ENCODE data around the gene SLC2A5.

Gene SLC2A5

DNA sequence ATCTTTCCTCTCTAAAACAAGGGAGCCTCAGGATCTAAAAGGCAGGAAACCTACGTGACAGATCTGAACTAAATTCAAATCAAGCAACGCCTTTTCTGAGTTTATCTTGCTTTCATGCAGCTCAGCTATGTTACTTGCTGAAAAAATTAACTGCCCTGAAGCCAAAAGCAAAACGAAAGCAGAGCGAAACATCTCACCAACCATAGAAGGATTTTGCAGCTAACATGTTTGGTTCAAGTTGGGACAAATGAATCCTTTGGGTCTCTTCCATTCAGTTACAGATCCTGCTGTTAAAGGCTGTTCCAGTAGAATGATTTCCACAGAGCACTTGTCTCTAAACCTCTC lies 482 bp downstream of the SLC2A5 start:
- H3K27me3 ChIP-seq (ENCODE audit: control insufficient read depth, low read length), result no peaks in the 10 kb centered on the region
- TF ChIP-seq EZH2phosphoT487 (IDR thresholded peaks at IDR 0.05; ENCODE audit: borderline replicate concordance, low read length), result no peak
- TF ChIP-seq, protein P1, sequence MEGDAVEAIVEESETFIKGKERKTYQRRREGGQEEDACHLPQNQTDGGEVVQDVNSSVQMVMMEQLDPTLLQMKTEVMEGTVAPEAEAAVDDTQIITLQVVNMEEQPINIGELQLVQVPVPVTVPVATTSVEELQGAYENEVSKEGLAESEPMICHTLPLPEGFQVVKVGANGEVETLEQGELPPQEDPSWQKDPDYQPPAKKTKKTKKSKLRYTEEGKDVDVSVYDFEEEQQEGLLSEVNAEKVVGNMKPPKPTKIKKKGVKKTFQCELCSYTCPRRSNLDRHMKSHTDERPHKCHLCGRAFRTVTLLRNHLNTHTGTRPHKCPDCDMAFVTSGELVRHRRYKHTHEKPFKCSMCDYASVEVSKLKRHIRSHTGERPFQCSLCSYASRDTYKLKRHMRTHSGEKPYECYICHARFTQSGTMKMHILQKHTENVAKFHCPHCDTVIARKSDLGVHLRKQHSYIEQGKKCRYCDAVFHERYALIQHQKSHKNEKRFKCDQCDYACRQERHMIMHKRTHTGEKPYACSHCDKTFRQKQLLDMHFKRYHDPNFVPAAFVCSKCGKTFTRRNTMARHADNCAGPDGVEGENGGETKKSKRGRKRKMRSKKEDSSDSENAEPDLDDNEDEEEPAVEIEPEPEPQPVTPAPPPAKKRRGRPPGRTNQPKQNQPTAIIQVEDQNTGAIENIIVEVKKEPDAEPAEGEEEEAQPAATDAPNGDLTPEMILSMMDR (IDR thresholded peaks at IDR 0.05; ENCODE audit: low read depth, low read length, poor library complexity, severe bottlenecking), result no peak
- H3K9me3 ChIP-seq (ENCODE audit: control insufficient read depth, insufficient read depth, low read length), result no peaks in the 10 kb centered on the region
- H3K36me3 ChIP-seq (ENCODE audit: control insufficient read depth, low read length), result peaks cover 55% of the 10 kb centered on the region
- no peaks in the 10 kb centered on the region for H4K20me1 ChIP-seq (ENCODE audit: control insufficient read depth, insufficient read depth, low read depth, low read length)
- peaks cover 80% of the 10 kb centered on the region for H3K4me1 ChIP-seq (ENCODE audit: control insufficient read depth, low read length)
- H3F3A ChIP-seq (ENCODE audit: control insufficient read depth, insufficient read depth), result peaks cover 38% of the 10 kb centered on the region
- H3K79me2 ChIP-seq (ENCODE audit: control insufficient read depth, low read length), result peaks cover 75% of the 10 kb centered on the region
- H3K27ac ChIP-seq (ENCODE audit: low read depth, low read length), result peak overlapping the region; percentile 97
- H3K9me2 ChIP-seq (replicated peaks; ENCODE audit: control insufficient read depth, low read length), result no peaks in the 10 kb centered on the region
- peak overlapping the region; percentile 91 for H3K4me2 ChIP-seq (ENCODE audit: low read length)
- H3K4me3 ChIP-seq (ENCODE audit: low read length), result peak overlapping the region; percentile 94

DNA sequence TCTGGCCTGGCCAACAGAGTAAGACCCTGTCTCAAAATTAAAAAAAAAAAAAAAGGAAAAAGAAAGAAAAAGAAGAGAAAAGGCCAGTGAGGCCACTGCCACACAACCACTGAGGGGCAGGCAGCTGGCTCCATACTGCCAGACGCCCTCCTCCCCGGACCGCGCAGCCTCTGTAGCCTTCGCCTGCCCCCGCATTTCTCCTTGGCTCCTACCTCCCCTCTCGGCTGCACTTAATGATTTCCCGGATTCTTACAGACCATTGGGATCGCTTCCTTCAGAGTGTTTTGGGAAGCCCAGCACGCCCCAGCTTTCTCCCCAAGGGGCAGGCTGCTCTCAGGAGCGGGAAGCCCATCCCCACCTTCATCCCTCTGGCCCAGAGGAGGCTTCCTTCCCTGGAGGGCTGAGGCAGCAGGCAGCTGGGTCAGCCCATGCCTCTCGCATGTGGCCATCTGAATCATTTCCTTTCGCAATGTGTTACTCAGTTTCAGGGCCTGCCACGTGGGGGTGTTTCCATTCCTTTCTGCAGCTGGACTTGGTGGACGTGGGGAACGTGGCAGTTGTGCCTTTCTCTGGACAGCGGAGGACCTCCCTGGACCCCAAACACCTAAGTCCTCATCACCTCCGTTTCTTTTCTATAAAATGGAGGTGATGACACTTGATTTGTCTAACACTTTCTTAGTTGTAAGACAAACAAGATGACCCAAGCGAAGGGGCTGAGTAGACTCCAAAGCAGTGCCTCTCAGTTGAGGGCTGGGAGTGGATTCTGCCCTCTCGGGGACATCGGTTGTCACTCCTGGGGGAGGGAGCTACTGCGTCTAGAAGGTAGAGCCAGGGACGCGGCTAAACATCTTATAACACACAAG lies 2.3 kb downstream of the SLC2A5 start:
- Histone ChIP-seq H3K36me3 (ENCODE audit: control insufficient read depth, low read length) (peaks cover 65% of the 10 kb centered on the region), H4K20me1 (ENCODE audit: control insufficient read depth, insufficient read depth, low read depth, low read length) (peaks cover 4% of the 10 kb centered on the region; the same call in 1 of the 2 replicates), H3K27ac (ENCODE audit: low read depth, low read length) (peak overlapping the region; percentile 97), H3K79me2 (ENCODE audit: control insufficient read depth, low read length) (peaks cover 86% of the 10 kb centered on the region), H3K4me2 (ENCODE audit: low read length) (peak overlapping the region; percentile 91), H3K4me3 (ENCODE audit: low read length) (peak overlapping the region; percentile 94), H3F3A (ENCODE audit: control insufficient read depth, insufficient read depth) (peaks cover 36% of the 10 kb centered on the region), H3K4me1 (ENCODE audit: control insufficient read depth, low read length) (peaks cover 78% of the 10 kb centered on the region), H3K9me2 (replicated peaks; ENCODE audit: control insufficient read depth, low read length) (no peaks in the 10 kb centered on the region), H3K9me3 (ENCODE audit: control insufficient read depth, insufficient read depth, low read length) (no peaks in the 10 kb centered on the region), H3K27me3 (ENCODE audit: control insufficient read depth, low read length) (no peaks in the 10 kb centered on the region)
- TF ChIP-seq, protein P1 (IDR thresholded peaks at IDR 0.05; ENCODE audit: low read depth, low read length, poor library complexity, severe bottlenecking), result peak; percentile 25
- TF ChIP-seq EZH2phosphoT487 (IDR thresholded peaks at IDR 0.05; ENCODE audit: borderline replicate concordance, low read length), result no peak

DNA sequence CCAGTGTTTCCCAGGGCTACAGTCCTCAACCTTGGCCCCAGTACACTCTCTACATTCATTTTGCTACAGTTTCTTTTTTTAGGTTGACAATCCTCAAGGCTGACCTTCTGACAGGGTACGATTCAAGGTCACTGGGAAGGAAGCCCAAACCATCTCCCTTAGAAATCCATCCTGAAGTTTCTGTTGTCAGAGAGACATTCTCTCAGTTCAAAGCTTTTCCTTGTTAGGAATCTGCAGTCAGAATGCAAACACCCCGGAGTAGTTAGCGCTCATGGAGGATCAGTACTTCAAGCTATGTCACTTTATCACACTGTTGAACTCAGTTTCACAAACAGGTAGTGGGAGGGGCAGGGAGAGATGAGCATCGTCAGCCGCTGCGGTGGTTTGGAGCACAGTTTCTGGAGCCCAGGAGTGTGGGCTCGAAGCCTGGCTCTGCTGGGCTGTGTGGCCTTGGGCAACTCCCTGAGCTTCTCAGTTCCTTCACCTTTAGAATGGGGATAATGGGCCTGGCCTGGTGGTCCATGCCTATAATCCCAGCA lies 4.2 kb downstream of the SLC2A5 start:
- H3K4me1 ChIP-seq (ENCODE audit: control insufficient read depth, low read length), result peaks cover 78% of the 10 kb centered on the region
- H3F3A ChIP-seq (ENCODE audit: control insufficient read depth, insufficient read depth), result peaks cover 44% of the 10 kb centered on the region
- H3K4me2 ChIP-seq (ENCODE audit: low read length), result peak overlapping the region; percentile 91
- H3K27me3 ChIP-seq (ENCODE audit: control insufficient read depth, low read length), result no peaks in the 10 kb centered on the region
- peak overlapping the region; percentile 94 for H3K4me3 ChIP-seq (ENCODE audit: low read length)
- H4K20me1 ChIP-seq (ENCODE audit: control insufficient read depth, insufficient read depth, low read depth, low read length), result peaks cover 18% of the 10 kb centered on the region
- peaks cover 84% of the 10 kb centered on the region for H3K36me3 ChIP-seq (ENCODE audit: control insufficient read depth, low read length)
- peaks cover 99% of the 10 kb centered on the region for H3K79me2 ChIP-seq (ENCODE audit: control insufficient read depth, low read length)
- TF ChIP-seq, protein P1 (IDR thresholded peaks at IDR 0.05; ENCODE audit: low read depth, low read length, poor library complexity, severe bottlenecking), result no peak
- no peak for TF ChIP-seq EZH2phosphoT487 (IDR thresholded peaks at IDR 0.05; ENCODE audit: borderline replicate concordance, low read length)
- peak overlapping the region; percentile 97 for H3K27ac ChIP-seq (ENCODE audit: low read depth, low read length)
- H3K9me2 ChIP-seq (replicated peaks; ENCODE audit: control insufficient read depth, low read length), result no peaks in the 10 kb centered on the region
- no peaks in the 10 kb centered on the region for H3K9me3 ChIP-seq (ENCODE audit: control insufficient read depth, insufficient read depth, low read length)

Measured in DOHH2 (cell line).